ENCODE data around the gene PTPRN2. TPM values are rescaled to one million over a fixed set of nuclear protein-coding genes. Genes with fewer than 3 reads are reported as not detected.

The PTPRN2 gene
- total and polyA plus RNA-seq, 9 of the 15 experiments (the other 6 are each of a cell fraction or from before 2014, with no cell fraction given) = not detected

- no peak for TF ChIP-seq ZNF318 (IDR thresholded peaks at IDR 0.05; ENCODE audit: borderline replicate concordance in 1 of 2, low read depth in 1 of 2)
- no peak for TF ChIP-seq TRIM28 (IDR thresholded peaks at IDR 0.05)
- no peak for TF ChIP-seq POU5F1 (IDR thresholded peaks at IDR 0.05; ENCODE audit: borderline replicate concordance, low read depth, low read length, partially characterized antibody)
- no peak for TF ChIP-seq ZBTB7A (IDR thresholded peaks at IDR 0.05; ENCODE audit: borderline replicate concordance, control insufficient read depth, low read depth, low read length)
- no peak for TF ChIP-seq PRMT5 (CRISPR knock-in tag; IDR thresholded peaks at IDR 0.05)
- no peak for TF ChIP-seq CAMTA2 (CRISPR knock-in tag; conservative IDR thresholded peaks at IDR 0.05)
- no peak for TF ChIP-seq ZNF354B (CRISPR knock-in tag; IDR thresholded peaks at IDR 0.05)
Measured at GRCh38 chr7:157678501-157678900, 909.1 kb downstream of the PTPRN2 start (continued).
